K562 (cell line): Measurements from ENCODE around the gene ARHGAP26. TPM values are rescaled to one million over a fixed set of nuclear protein-coding genes. Genes with fewer than 3 reads are reported as not detected.

Experiments used
- ATAC-seq: fragments of 200-7000 bp; cut with Tn5 transposase; 3 replicates; pipeline ENCODE4 v1.9.1; 2020; ENCODE audit warnings: moderate library complexity
- BruUV-seq: library from RNA; stranded (reverse); fragments of 400-500 nt; replicated peaks from 2 replicates; lab custom pipeline; 2021; lab: Mats Ljungman, UMichigan
- CTCF ChIA-PET: fragments of 300-600 bp; formaldehyde crosslinking; extraction: SDS; loops from one replicate; lab custom pipeline; 2021; ENCODE audit warnings: low intra/inter-chr PET ratio; lab: Yijun Ruan, JAX
- POLR2A ChIA-PET: fragments of 300-600, 350-650 bp; sonication (Branson Sonifier 250); formaldehyde crosslinking; extraction: SDS; loops from one replicate; lab custom pipeline; 2021; ENCODE audit warnings: antibody characterized with exemption, inconsistent platforms; lab: Yijun Ruan, JAX
- DNase-seq, 4 experiments: peaks; one replicate each; pipeline versions ENCODE4 v3.0.0 to v3.0.0-alpha.2; 2011 to 2018; ENCODE audit warnings: low spot score in 3 of 4, mixed read lengths in 3 of 4; ENCODE audit errors: extremely low read depth in 1 of 4
- FAIRE-seq: peaks from 2 replicates; lab custom pipeline; 2011; peaks lifted over from hg19 to GRCh38; lab: Jason Lieb, UNC
- H2AFZ ChIP-seq: 2 replicates; pipeline ENCODE4 v1.6.0; 2011; ENCODE audit warnings: low read depth, low read length, control low read depth, inconsistent platforms
- H3K27ac ChIP-seq: fragments of 200-600 bp; 3 replicates; pipeline ENCODE4 v1.8.0; 2011; ENCODE audit warnings: low read depth, mild to moderate bottlenecking, control low read depth, inconsistent platforms, low read length, moderate library complexity, mixed read lengths; ENCODE audit errors: extremely low read depth
- H3K27me3 ChIP-seq, 2 experiments: fragments of 300-600 bp in 1 of 2; 2 replicates in 1 of 2; 3 replicates in 1 of 2; pipeline versions ENCODE4 v1.6.0 to v1.8.0; 2011; ENCODE audit warnings: inconsistent platforms in 2 of 2, low read length in 2 of 2, mild to moderate bottlenecking in 1 of 2, mixed read lengths in 1 of 2, moderate library complexity in 1 of 2; ENCODE audit not compliant: control insufficient read depth in 2 of 2, insufficient read depth in 2 of 2
- H3K36me3 ChIP-seq: fragments of 300-600 bp; 3 replicates; pipeline ENCODE4 v1.8.0; 2011; ENCODE audit warnings: mild to moderate bottlenecking, low read length, inconsistent platforms; ENCODE audit not compliant: control insufficient read depth, insufficient read depth
- H3K4me1 ChIP-seq, 2 experiments: fragments of 200-600 bp in 1 of 2; replicated peaks in 1 of 2; 2 replicates in 1 of 2; 3 replicates in 1 of 2; pipeline versions ENCODE4 v1.5.1 to v1.8.0; 2011; ENCODE audit warnings: inconsistent platforms in 2 of 2, low read length in 2 of 2, mild to moderate bottlenecking in 1 of 2, mixed read lengths in 1 of 2, moderate library complexity in 1 of 2; ENCODE audit not compliant: control insufficient read depth in 2 of 2, insufficient read depth in 2 of 2
- H3K4me2 ChIP-seq: 2 replicates; pipeline ENCODE4 v1.6.1; 2011; ENCODE audit warnings: low read length, control low read depth, inconsistent platforms, mixed read lengths; ENCODE audit not compliant: insufficient read depth
- H3K4me3 ChIP-seq: fragments of 200-600 bp; sonication (generic), shearing (Covaris generic); 2 replicates; pipeline ENCODE4 v1.5.1; 2016; ENCODE audit warnings: control low read depth, inconsistent platforms
- H3K79me2 ChIP-seq: fragments of 200-600 bp; 3 replicates; pipeline ENCODE4 v1.8.0; 2011; ENCODE audit warnings: low read length, inconsistent platforms; ENCODE audit not compliant: control insufficient read depth, insufficient read depth
- H3K9ac ChIP-seq, 2 experiments: 2 replicates each; pipeline versions ENCODE4 v1.6.0 to v1.6.1; 2011; ENCODE audit warnings: low read depth in 2 of 2, low read length in 2 of 2, control low read depth in 1 of 2, inconsistent platforms in 1 of 2, mild to moderate bottlenecking in 1 of 2, mixed read lengths in 1 of 2; ENCODE audit not compliant: insufficient read depth in 1 of 2
- H3K9me1 ChIP-seq: one replicate; pipeline ENCODE4 v1.6.0; 2011; ENCODE audit warnings: inconsistent platforms, mild to moderate bottlenecking, low read length, moderate library complexity; ENCODE audit not compliant: control insufficient read depth, insufficient read depth
- H3K9me3 ChIP-seq: replicated peaks from 2 replicates; pipeline ENCODE4 v1.5.1; 2011; ENCODE audit warnings: low read depth, low read length, inconsistent platforms; ENCODE audit not compliant: control insufficient read depth, insufficient read depth
- H4K20me1 ChIP-seq: replicated peaks from 2 replicates; pipeline ENCODE4 v1.6.1; 2011; ENCODE audit warnings: low read length, inconsistent platforms, mixed read lengths; ENCODE audit not compliant: control insufficient read depth, insufficient read depth
- EWSR1 ChIP-seq: fragments of 450-650 bp; IDR thresholded peaks from 2 replicates; pipeline ENCODE4 v1.6.1; 2018; ENCODE audit warnings: borderline replicate concordance, mild to moderate bottlenecking, low read depth, moderate library complexity; ENCODE audit not compliant: partially characterized antibody
- FOXM1 ChIP-seq, 2 experiments: fragments of 450-650 bp in 1 of 2; sonication (generic) in 1 of 2; formaldehyde crosslinking in 1 of 2; IDR thresholded peaks; 2 replicates each; pipeline versions ENCODE4 v1.6.1 to v1.9.0; 2017 to 2022; ENCODE audit warnings: low read depth in 2 of 2, mild to moderate bottlenecking in 2 of 2, missing genetic modification reagents in 1 of 2, moderate library complexity in 1 of 2
- JUND ChIP-seq, 2 experiments: IDR thresholded peaks; 2 replicates in 1 of 2; 3 replicates in 1 of 2; pipeline ENCODE4 v1.6.1; 2011; ENCODE audit warnings: borderline replicate concordance in 2 of 2, low read depth in 2 of 2, low read length in 2 of 2, improper control_type of control experiment in 1 of 2, missing biosample characterization in 1 of 2, missing genetic modification characterization in 1 of 2, missing genetic modification reagents in 1 of 2
- MIER1 ChIP-seq: fragments of 450-650 bp; IDR thresholded peaks from 2 replicates; pipeline ENCODE4 v1.6.1; 2016; ENCODE audit warnings: antibody characterized with exemption, mild to moderate bottlenecking, low read depth
- MITF ChIP-seq: IDR thresholded peaks from 2 replicates; pipeline ENCODE4 v1.6.1; 2014; ENCODE audit warnings: antibody characterized with exemption
- SMARCE1 ChIP-seq: fragments of 450-650 bp; IDR thresholded peaks from 2 replicates; pipeline ENCODE4 v1.7.1; 2016; ENCODE audit warnings: mild to moderate bottlenecking
- USF1 ChIP-seq: sonication (generic); formaldehyde crosslinking; IDR thresholded peaks from 2 replicates; pipeline ENCODE4 v1.9.0; 2022; ENCODE audit warnings: mild to moderate bottlenecking, missing genetic modification reagents
- XRCC5 ChIP-seq: fragments of 200-400 bp; formaldehyde crosslinking; IDR thresholded peaks from 2 replicates; pipeline ENCODE4 v1.6.1; 2017; ENCODE audit warnings: low read depth, mild to moderate bottlenecking, low read length
- ZBTB34 ChIP-seq: fragments of 250-450 bp; sonication (Bioruptor Pico); IDR thresholded peaks from 2 replicates; pipeline ENCODE4 v1.8.0; 2021; ENCODE audit warnings: mild to moderate bottlenecking, moderate library complexity
- ZNF224 ChIP-seq: sonication (generic); formaldehyde crosslinking; IDR thresholded peaks from 2 replicates; pipeline ENCODE4 v1.8.0; 2022; ENCODE audit warnings: mild to moderate bottlenecking, missing genetic modification reagents
- ZNF76 ChIP-seq: fragments of 250-450 bp; sonication (Bioruptor Pico); IDR thresholded peaks from 2 replicates; pipeline ENCODE4 v1.4.0; 2020; ENCODE audit warnings: mild to moderate bottlenecking, moderate library complexity, borderline replicate concordance
- WGBS: fragments of 100-300 bp; shearing (Covaris generic); methylation state at CpG from one replicate; pipeline ENCODE4 v1.1.6; 2016; ENCODE audit warnings: low coverage, mixed read lengths; ENCODE audit not compliant: insufficient coverage; ENCODE audit errors: missing lambda C conversion rate; 5-methylcytosine and 5-hydroxymethylcytosine counted together
- in situ Hi-C: fragments of 300-500 bp; cut with MboI; formaldehyde crosslinking; loops from 4 replicates; pipeline ENCODE4 v1.15.0; 2018; ENCODE audit warnings: inconsistent platforms, mixed read lengths
- intact Hi-C: fragments of 100-400 bp; cut with micrococcal nuclease; formaldehyde crosslinking; loops from 2 replicates; pipeline ENCODE4 v1.14.2; 2022
- polyA plus RNA-seq, 8 experiments: library from polyadenylated mRNA; depleted of rRNA in 4 of 8; stranded (reverse) in 5 of 8; unstranded in 3 of 8; fragments of >200 nt; fragmentation: Nextera tagmentation in 2 of 8; fragmentation: Illumina TruSeq in 1 of 8; extraction: Ambion mirVana in 2 of 8; extraction: Trizol in 1 of 8; gene quantifications; 2 replicates each; pipeline versions ENCODE4 v1.2.1 to v1.2.3, GENCODE V29; 2011 to 2014; ENCODE audit warnings: inconsistent platforms in 1 of 8, missing spikeins in 1 of 8
- total RNA-seq, 7 experiments: library from RNA; depleted of rRNA in 6 of 7; stranded (reverse); fragments of >200 nt in 6 of 7; fragmentation: Illumina TruSeq in 2 of 7; extraction: Trizol in 2 of 7; gene quantifications; 2 replicates each; pipeline versions ENCODE4 v1.2.1 to v1.2.3, GENCODE V29; 2011 to 2021; ENCODE audit warnings: low replicate concordance in 1 of 7
- TF ChIP-seq, protein P1 (sequence below): fragments of 250-450 bp; sonication (Bioruptor Pico); IDR thresholded peaks from 2 replicates; pipeline ENCODE4 v1.5.0; 2022; ENCODE audit warnings: mild to moderate bottlenecking
- TF ChIP-seq, protein P2 (sequence below): fragments of 250-450 bp; sonication (Bioruptor Pico); IDR thresholded peaks from 2 replicates; pipeline ENCODE4 v1.4.0; 2020; ENCODE audit warnings: mild to moderate bottlenecking, moderate library complexity

ARHGAP26 gene
- total and polyA plus RNA-seq, 9 of the 15 experiments (the other 6 are each of a cell fraction or from before 2014, with no cell fraction given): 0.13 to 1.1 (median 0.55) TPM

DNA sequence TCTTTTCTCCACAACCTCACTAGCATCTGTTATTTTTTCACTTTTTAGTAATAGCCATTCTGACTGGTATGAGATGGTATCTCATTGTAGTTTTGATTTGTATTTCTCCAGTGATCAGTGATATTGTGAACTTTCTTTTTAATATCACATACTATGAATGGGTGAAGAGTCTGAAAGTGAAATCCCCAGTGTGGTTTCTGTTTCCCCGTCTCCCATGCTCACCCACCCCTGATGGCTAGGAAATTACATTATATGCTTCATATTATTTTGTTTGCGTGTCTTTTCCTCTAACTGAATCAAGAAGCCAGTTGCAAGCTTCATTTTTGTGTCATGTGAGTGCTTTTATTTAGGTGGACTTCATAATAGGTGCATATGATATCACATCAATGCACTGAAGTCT is 171.1 kb downstream of the ARHGAP26 start:
- ATAC-seq: no peak

More for the DNA sequence above, 171.1 kb downstream of the ARHGAP26 start:
- 5% methylated on average over 2 of the region's 2 CpGs for WGBS
- POLR2A ChIA-PET: no interaction called here
- Histone ChIP-seq H3K9me1 (no peaks in the 10 kb centered on the region), H3K4me3 (no peak overlapping the region), H3K4me2 (no peak overlapping the region), H3K27me3 (no peaks in the 10 kb centered on the region; a peak in 1 of 5 replicates), H3K9ac (no peak overlapping the region), H3K4me1 (no peaks in the 10 kb centered on the region), H2AFZ (no peak overlapping the region), H4K20me1 (no peaks in the 10 kb centered on the region), H3K36me3 (no peaks in the 10 kb centered on the region), H3K27ac (no peak overlapping the region), H3K9me3 (no peaks in the 10 kb centered on the region), H3K79me2 (no peaks in the 10 kb centered on the region)
- DNase-seq: no peak
- in situ Hi-C loops (no loop called here), intact Hi-C loops (no loop called here)
- no peak for FAIRE-seq
- CTCF ChIA-PET: no interaction called here
- TF ChIP-seq ZNF224 (CRISPR knock-in tag) (no peak), JUND (IDR thresholded peaks at IDR 0.05; ENCODE audit: borderline replicate concordance, low read depth, low read length) (no peak), JUND (tag; IDR thresholded peaks at IDR 0.05; ENCODE audit: borderline replicate concordance, low read depth, low read length) (no peak), EWSR1 (no peak), MITF (no peak), ZNF76 (CRISPR knock-in tag) (no peak), SMARCE1 (no peak), ZBTB34 (no peak), XRCC5 (no peak), MIER1 (no peak), FOXM1 (IDR thresholded peaks at IDR 0.05; ENCODE audit: low read depth) (no peak), FOXM1 (CRISPR knock-in tag; IDR thresholded peaks at IDR 0.05; ENCODE audit: low read depth) (no peak), USF1 (no peak)
- TF ChIP-seq, protein P1, sequence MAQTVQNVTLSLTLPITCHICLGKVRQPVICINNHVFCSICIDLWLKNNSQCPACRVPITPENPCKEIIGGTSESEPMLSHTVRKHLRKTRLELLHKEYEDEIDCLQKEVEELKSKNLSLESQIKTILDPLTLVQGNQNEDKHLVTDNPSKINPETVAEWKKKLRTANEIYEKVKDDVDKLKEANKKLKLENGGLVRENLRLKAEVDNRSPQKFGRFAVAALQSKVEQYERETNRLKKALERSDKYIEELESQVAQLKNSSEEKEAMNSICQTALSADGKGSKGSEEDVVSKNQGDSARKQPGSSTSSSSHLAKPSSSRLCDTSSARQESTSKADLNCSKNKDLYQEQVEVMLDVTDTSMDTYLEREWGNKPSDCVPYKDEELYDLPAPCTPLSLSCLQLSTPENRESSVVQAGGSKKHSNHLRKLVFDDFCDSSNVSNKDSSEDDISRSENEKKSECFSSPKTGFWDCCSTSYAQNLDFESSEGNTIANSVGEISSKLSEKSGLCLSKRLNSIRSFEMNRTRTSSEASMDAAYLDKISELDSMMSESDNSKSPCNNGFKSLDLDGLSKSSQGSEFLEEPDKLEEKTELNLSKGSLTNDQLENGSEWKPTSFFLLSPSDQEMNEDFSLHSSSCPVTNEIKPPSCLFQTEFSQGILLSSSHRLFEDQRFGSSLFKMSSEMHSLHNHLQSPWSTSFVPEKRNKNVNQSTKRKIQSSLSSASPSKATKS (CRISPR knock-in tag): no peak
- TF ChIP-seq, protein P2, sequence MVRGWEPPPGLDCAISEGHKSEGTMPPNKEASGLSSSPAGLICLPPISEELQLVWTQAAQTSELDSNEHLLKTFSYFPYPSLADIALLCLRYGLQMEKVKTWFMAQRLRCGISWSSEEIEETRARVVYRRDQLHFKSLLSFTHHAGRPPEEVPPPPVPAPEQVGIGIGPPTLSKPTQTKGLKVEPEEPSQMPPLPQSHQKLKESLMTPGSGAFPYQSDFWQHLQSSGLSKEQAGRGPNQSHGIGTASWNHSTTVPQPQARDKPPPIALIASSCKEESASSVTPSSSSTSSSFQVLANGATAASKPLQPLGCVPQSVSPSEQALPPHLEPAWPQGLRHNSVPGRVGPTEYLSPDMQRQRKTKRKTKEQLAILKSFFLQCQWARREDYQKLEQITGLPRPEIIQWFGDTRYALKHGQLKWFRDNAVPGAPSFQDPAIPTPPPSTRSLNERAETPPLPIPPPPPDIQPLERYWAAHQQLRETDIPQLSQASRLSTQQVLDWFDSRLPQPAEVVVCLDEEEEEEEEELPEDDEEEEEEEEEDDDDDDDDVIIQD (CRISPR knock-in tag): no peak
- no TSS peak for BruUV-seq
